ENCODE data around the gene KANK2. TPM values are rescaled to one million over a fixed set of nuclear protein-coding genes. Genes with fewer than 3 reads are reported as not detected.
"Not testable (repeated sequence)": the region's sequence is repeated elsewhere in the genome, so short reads cannot be mapped to it uniquely, and the experiment has no call there.

Gene KANK2
- total and polyA plus RNA-seq, 7 experiments from 2014 or later = 0.32 to 2.9 (median 0.53) TPM; not detected in 2

GRCh38 chr19:11166281-11167142 lies 30.8 kb downstream of the KANK2 start:
- Mint-ChIP-seq H3K27me3 (no peaks in the 10 kb centered on the region), H3K27ac (no peak overlapping the region), H3K4me3 (no peak overlapping the region), H3K36me3 (no peaks in the 10 kb centered on the region), H3K4me1 (no peaks in the 10 kb centered on the region), H3K9me3 (no peaks in the 10 kb centered on the region)
- DNase-seq = no peak
- ChIA-PET POLR2A (no interaction called here), CTCF (no interaction called here)
- Histone ChIP-seq H3K27me3 (ENCODE audit: control insufficient read depth in 2 of 2, insufficient read depth in 2 of 2, low read length in 2 of 2) (no peaks in the 10 kb centered on the region), H3K4me3 (ENCODE audit: low read length) (no peak overlapping the region), H3K4me1 (ENCODE audit: control insufficient read depth in 2 of 2, insufficient read depth in 2 of 2, low read length in 2 of 2) (no peaks in the 10 kb centered on the region), H3K9me3 (ENCODE audit: control insufficient read depth in 2 of 3, low read length in 3 of 3) (no peaks in the 10 kb centered on the region), H3K36me3 (ENCODE audit: control insufficient read depth in 2 of 3, insufficient read depth in 3 of 3, low read length in 3 of 3) (no peaks in the 10 kb centered on the region), H3K27ac (ENCODE audit: low read depth, low read length) (no peak overlapping the region)
- intact Hi-C loops (cut with micrococcal nuclease) = no loop called here
- no peak for ATAC-seq

GRCh38 chr19:11165486-11166030 lies 31.8 kb downstream of the KANK2 start:
- Histone ChIP-seq H3K4me1 (ENCODE audit: control insufficient read depth in 2 of 2, insufficient read depth in 2 of 2, low read length in 2 of 2) (no peaks in the 10 kb centered on the region), H3K27me3 (ENCODE audit: control insufficient read depth in 2 of 2, insufficient read depth in 2 of 2, low read length in 2 of 2) (no peaks in the 10 kb centered on the region), H3K4me3 (ENCODE audit: low read length) (no peak overlapping the region), H3K9me3 (ENCODE audit: control insufficient read depth in 2 of 3, low read length in 3 of 3) (no peaks in the 10 kb centered on the region), H3K27ac (ENCODE audit: low read depth, low read length) (no peak overlapping the region), H3K36me3 (ENCODE audit: control insufficient read depth in 2 of 3, insufficient read depth in 3 of 3, low read length in 3 of 3) (no peaks in the 10 kb centered on the region)
- POLR2A ChIA-PET = interaction anchor here (0.6 kb wide), 1 partner anchor 153 kb away, joined by 4 read pairs; no protein-coding TSS in a partner anchor
- no peak for DNase-seq
- Mint-ChIP-seq H3K27me3 (no peaks in the 10 kb centered on the region), H3K4me3 (no peak overlapping the region), H3K36me3 (no peaks in the 10 kb centered on the region), H3K9me3 (no peaks in the 10 kb centered on the region), H3K4me1 (no peaks in the 10 kb centered on the region), H3K27ac (no peak overlapping the region)
- no peak for ATAC-seq
- CTCF ChIA-PET = no interaction called here
- intact Hi-C loops (cut with micrococcal nuclease) = no loop called here

- Mint-ChIP-seq H3K9me3 (peaks cover 0 to 4% (median 0%) of the 10 kb centered on the region in 11 donors), H3K4me1 (no peaks in the 10 kb centered on the region), H3K4me3 (no peak overlapping the region), H3K27me3 (no peaks in the 10 kb centered on the region), H3K36me3 (no peaks in the 10 kb centered on the region), H3K27ac (no peak overlapping the region)
- no peaks in the 10 kb centered on the region for H3K36me3 ChIP-seq (ENCODE audit: control insufficient read depth in 2 of 3, insufficient read depth in 3 of 3, low read length in 3 of 3)
- no peak overlapping the region for H3K4me3 ChIP-seq (ENCODE audit: low read length)
- H3K27ac ChIP-seq (ENCODE audit: low read depth, low read length) = no peak overlapping the region
- DNase-seq = no peak
- ChIA-PET CTCF (no interaction called here), POLR2A (interaction anchor here (0.6 kb wide), 1 partner anchor 153 kb away, joined by 4 read pairs; no protein-coding TSS in a partner anchor)
- no peaks in the 10 kb centered on the region for H3K27me3 ChIP-seq (ENCODE audit: control insufficient read depth in 2 of 2, insufficient read depth in 2 of 2, low read length in 2 of 2)
- peaks cover 0 to 3% (median 0%) of the 10 kb centered on the region in 3 experiments for H3K9me3 ChIP-seq (ENCODE audit: control insufficient read depth in 2 of 3, low read length in 3 of 3)
- no peaks in the 10 kb centered on the region for H3K4me1 ChIP-seq (ENCODE audit: control insufficient read depth in 2 of 2, insufficient read depth in 2 of 2, low read length in 2 of 2)
- ATAC-seq = no peak
- intact Hi-C loops (cut with micrococcal nuclease) = no loop called here
Observed at GRCh38 chr19:11164879-11165406, 32.4 kb downstream of the KANK2 start.

- ATAC-seq (no peak), DNase-seq (no peak)
- Histone ChIP-seq H3K36me3 (ENCODE audit: control insufficient read depth in 2 of 3, insufficient read depth in 3 of 3, low read length in 3 of 3) (no peaks in the 10 kb centered on the region), H3K9me3 (ENCODE audit: control insufficient read depth in 2 of 3, low read length in 3 of 3) (peaks cover 0 to 3% (median 0%) of the 10 kb centered on the region in 3 experiments), H3K4me1 (ENCODE audit: control insufficient read depth in 2 of 2, insufficient read depth in 2 of 2, low read length in 2 of 2) (no peaks in the 10 kb centered on the region), H3K27ac (ENCODE audit: low read depth, low read length) (no peak overlapping the region), H3K4me3 (ENCODE audit: low read length) (no peak overlapping the region), H3K27me3 (ENCODE audit: control insufficient read depth in 2 of 2, insufficient read depth in 2 of 2, low read length in 2 of 2) (no peaks in the 10 kb centered on the region)
- intact Hi-C loops (cut with micrococcal nuclease) = no loop called here
- Mint-ChIP-seq H3K9me3 (peaks cover 0 to 7% (median 0%) of the 10 kb centered on the region in 11 donors), H3K27ac (no peak overlapping the region), H3K27me3 (no peaks in the 10 kb centered on the region), H3K4me1 (no peaks in the 10 kb centered on the region), H3K36me3 (no peaks in the 10 kb centered on the region), H3K4me3 (no peak overlapping the region)
- POLR2A ChIA-PET = no interaction called here
- CTCF ChIA-PET = no interaction called here
Observed at GRCh38 chr19:11164296-11164695, 33.0 kb downstream of the KANK2 start.

GRCh38 chr19:11160440-11160768 lies 36.9 kb downstream of the KANK2 start:
- H3K9me3 ChIP-seq (ENCODE audit: control insufficient read depth in 2 of 3, low read length in 3 of 3); H3K4me3 ChIP-seq (ENCODE audit: low read length); DNase-seq; ATAC-seq; H3K9me3 Mint-ChIP-seq; H3K4me1 ChIP-seq (ENCODE audit: control insufficient read depth in 2 of 2, insufficient read depth in 2 of 2, low read length in 2 of 2); intact Hi-C loops (cut with micrococcal nuclease); H3K27ac ChIP-seq (ENCODE audit: low read depth, low read length); H3K27me3 Mint-ChIP-seq; H3K4me3 Mint-ChIP-seq; H3K4me1 Mint-ChIP-seq; H3K36me3 Mint-ChIP-seq; CTCF ChIA-PET; H3K36me3 ChIP-seq (ENCODE audit: control insufficient read depth in 2 of 3, insufficient read depth in 3 of 3, low read length in 3 of 3); H3K27me3 ChIP-seq (ENCODE audit: control insufficient read depth in 2 of 2, insufficient read depth in 2 of 2, low read length in 2 of 2); H3K27ac Mint-ChIP-seq; POLR2A ChIA-PET: not testable (repeated sequence)

- no peak for DNase-seq
- Mint-ChIP-seq H3K27ac (no peak overlapping the region), H3K4me1 (peaks cover 2 to 12% (median 9%) of the 10 kb centered on the region in 7 donors), H3K27me3 (no peaks in the 10 kb centered on the region), H3K9me3 (peaks cover 0 to 7% (median 0%) of the 10 kb centered on the region in 11 donors), H3K36me3 (no peaks in the 10 kb centered on the region), H3K4me3 (no peak overlapping the region)
- intact Hi-C loops (cut with micrococcal nuclease) = loop anchor here (5.0 kb wide), 3 partner anchors 277 to 593 kb away; partner anchors contain the start of genes CDKN2D (in 1 of the 2), ELAVL3 (in 1 of the 2), KRI1 (in 1 of the 2) and ODAD3 (in 1 of the 2)
- no peak overlapping the region for H3K27ac ChIP-seq (ENCODE audit: low read depth, low read length)
- POLR2A ChIA-PET = no interaction called here
- no peaks in the 10 kb centered on the region for H3K36me3 ChIP-seq (ENCODE audit: control insufficient read depth in 2 of 3, insufficient read depth in 3 of 3, low read length in 3 of 3)
- CTCF ChIA-PET = no interaction called here
- peaks cover 0 to 3% (median 0%) of the 10 kb centered on the region in 3 experiments for H3K9me3 ChIP-seq (ENCODE audit: control insufficient read depth in 2 of 3, low read length in 3 of 3)
- no peak overlapping the region for H3K4me3 ChIP-seq (ENCODE audit: low read length)
- H3K4me1 ChIP-seq (ENCODE audit: control insufficient read depth in 2 of 2, insufficient read depth in 2 of 2, low read length in 2 of 2) = peaks cover 6 to 14% of the 10 kb centered on the region in 2 donors
- H3K27me3 ChIP-seq (ENCODE audit: control insufficient read depth in 2 of 2, insufficient read depth in 2 of 2, low read length in 2 of 2) = no peaks in the 10 kb centered on the region
- no peak for ATAC-seq
Observed at GRCh38 chr19:11159598-11160439, 37.5 kb downstream of the KANK2 start.
